Esophagus squamous epithelium (tissue), 5 donors: ENCODE data around the gene UPP2. TPM values are rescaled to one million over a fixed set of nuclear protein-coding genes. Genes with fewer than 3 reads are reported as not detected.

Experiments
- DNase-seq: peaks from one replicate; lab custom pipeline; 2025; lab: John Stamatoyannopoulos, UW
- H3K27ac ChIP-seq, 4 donors: fragments of 200-600 bp; sonication (generic); one replicate each; pipeline ENCODE4 v1.5.1; 2016 to 2019; ENCODE audit warnings: mild to moderate bottlenecking in 1 of 4
- H3K27me3 ChIP-seq, 4 donors: fragments of 200-600 bp; sonication (generic); 1 replicate in 3 of 4; 2 replicates in 1 of 4; pipeline versions ENCODE4 v1.5.1 to v1.6.0; 2017 to 2021; ENCODE audit warnings: antibody characterized with exemption in 1 of 4
- H3K36me3 ChIP-seq, 3 donors: fragments of 200-600 bp; sonication (generic); one replicate each; pipeline ENCODE4 v1.5.1; 2016 to 2019
- H3K4me1 ChIP-seq, 3 donors: fragments of 200-600 bp; sonication (generic); one replicate each; pipeline ENCODE4 v1.5.1; 2017 to 2019
- H3K4me3 ChIP-seq, 4 donors: fragments of 200-600 bp; sonication (generic); 1 replicate in 3 of 4; 2 replicates in 1 of 4; pipeline ENCODE4 v1.5.1; 2016 to 2019; ENCODE audit warnings: mild to moderate bottlenecking in 2 of 4, moderate library complexity in 1 of 4
- H3K9me3 ChIP-seq, 3 donors: fragments of 200-600 bp; sonication (generic); one replicate each; pipeline ENCODE4 v1.5.1; 2016 to 2019
- POLR2A ChIP-seq, 4 donors: fragments of 450-650 bp; IDR thresholded peaks; one replicate each; pipeline ENCODE4 v1.6.1; 2017; ENCODE audit warnings: antibody characterized with exemption in 4 of 4, mild to moderate bottlenecking in 4 of 4, moderate library complexity in 3 of 4
- WGBS, 2 donors: methylation state at CpG; one replicate each; pipeline ENCODE4 v1.1.5; 2018; 5-methylcytosine and 5-hydroxymethylcytosine counted together
- intact Hi-C: fragments of 100-400 bp; cut with DNase I; formaldehyde crosslinking; loops from one replicate; pipeline ENCODE4 v1.15.0; 2022
- total RNA-seq, 4 donors: library from RNA; depleted of rRNA; stranded (reverse); fragments of >200 nt; gene quantifications; one replicate each; pipeline ENCODE4 v1.1.0, GENCODE V29; 2016
- TF ChIP-seq, protein P1 (sequence below), 6 experiments: fragments of 450-650 bp in 4 of 6; fragments of 200-600 bp in 2 of 6; sonication (generic) in 2 of 6; IDR thresholded peaks; one replicate each; pipeline ENCODE4 v1.5.1; 2016 to 2019; ENCODE audit warnings: antibody characterized with exemption in 6 of 6, mild to moderate bottlenecking in 4 of 6, moderate library complexity in 4 of 6
- donor health status: DM: yes; HTN: yes; CAD: no.

Gene UPP2
- total RNA-seq, 4 donors from 2014 or later, result not detected

DNA sequence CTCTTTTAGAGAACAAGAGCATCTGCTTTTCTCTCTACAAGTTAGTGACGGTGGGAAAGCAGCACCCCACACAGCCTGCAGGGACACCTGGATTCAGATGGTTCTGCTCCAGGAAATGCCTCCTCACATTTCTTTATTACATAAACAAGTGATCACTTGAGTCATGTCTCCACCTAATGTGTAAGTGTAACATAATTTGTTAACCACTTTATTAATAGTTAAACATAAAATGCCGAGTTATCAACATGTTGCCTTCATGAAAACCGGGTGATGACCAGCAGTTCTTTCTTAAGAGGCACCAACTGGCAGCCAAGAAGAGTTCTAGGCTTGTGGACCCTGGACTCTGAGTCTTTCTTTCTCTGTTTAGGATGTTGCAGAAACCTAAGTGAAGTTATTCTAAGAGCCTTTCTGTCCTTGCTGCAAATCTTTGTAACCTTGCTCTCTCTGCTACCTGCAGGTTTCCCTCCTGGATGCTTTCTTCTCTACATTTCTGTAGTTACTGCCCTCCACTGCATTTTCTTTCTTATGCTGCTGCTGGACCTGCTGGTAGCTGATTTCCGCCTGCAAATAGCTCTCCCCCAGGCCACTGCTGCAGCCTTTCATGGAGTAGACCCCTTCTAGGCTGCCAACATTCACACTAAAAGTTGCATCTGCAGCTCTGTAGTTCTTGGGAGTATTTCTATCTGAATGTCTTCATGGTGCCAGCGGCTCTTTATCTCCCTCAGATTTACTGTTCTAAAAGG lies 24.3 kb downstream of the UPP2 start:
- Histone ChIP-seq H3K36me3 (no peaks in the 10 kb centered on the region), H3K9me3 (no peaks in the 10 kb centered on the region), H3K27ac (no peak overlapping the region), H3K4me3 (no peak overlapping the region), H3K27me3 (no peaks in the 10 kb centered on the region), H3K4me1 (no peaks in the 10 kb centered on the region)
- TF ChIP-seq, protein P1, sequence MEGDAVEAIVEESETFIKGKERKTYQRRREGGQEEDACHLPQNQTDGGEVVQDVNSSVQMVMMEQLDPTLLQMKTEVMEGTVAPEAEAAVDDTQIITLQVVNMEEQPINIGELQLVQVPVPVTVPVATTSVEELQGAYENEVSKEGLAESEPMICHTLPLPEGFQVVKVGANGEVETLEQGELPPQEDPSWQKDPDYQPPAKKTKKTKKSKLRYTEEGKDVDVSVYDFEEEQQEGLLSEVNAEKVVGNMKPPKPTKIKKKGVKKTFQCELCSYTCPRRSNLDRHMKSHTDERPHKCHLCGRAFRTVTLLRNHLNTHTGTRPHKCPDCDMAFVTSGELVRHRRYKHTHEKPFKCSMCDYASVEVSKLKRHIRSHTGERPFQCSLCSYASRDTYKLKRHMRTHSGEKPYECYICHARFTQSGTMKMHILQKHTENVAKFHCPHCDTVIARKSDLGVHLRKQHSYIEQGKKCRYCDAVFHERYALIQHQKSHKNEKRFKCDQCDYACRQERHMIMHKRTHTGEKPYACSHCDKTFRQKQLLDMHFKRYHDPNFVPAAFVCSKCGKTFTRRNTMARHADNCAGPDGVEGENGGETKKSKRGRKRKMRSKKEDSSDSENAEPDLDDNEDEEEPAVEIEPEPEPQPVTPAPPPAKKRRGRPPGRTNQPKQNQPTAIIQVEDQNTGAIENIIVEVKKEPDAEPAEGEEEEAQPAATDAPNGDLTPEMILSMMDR (IDR thresholded peaks at IDR 0.05), result no peak
- TF ChIP-seq POLR2A (IDR thresholded peaks at IDR 0.05), result no peak
- no peak for DNase-seq
- WGBS, 2 donors, result 74 to 81% methylated on average over 5 of the region's 5 CpGs
- intact Hi-C loops, result no loop called here

DNA sequence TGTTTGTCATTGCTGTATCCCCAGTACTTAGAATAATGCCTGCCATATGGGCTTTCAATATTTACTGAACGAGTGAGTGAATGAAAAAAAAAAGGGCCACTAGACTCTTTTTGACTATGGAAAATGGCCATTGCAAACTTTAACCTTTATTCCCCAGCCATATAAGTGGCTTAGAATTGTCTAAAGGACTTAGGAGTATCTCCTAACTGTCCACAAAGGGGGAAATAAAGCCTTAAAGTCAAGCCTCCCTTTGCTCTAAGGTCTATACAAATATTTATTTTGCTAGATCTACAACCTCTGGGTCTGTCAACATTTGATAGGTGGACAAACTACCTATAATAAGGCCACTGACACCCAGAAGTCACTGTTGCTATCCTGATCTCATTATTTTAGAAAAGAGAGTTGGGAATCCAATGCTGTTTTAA lies 25.7 kb downstream of the UPP2 start:
- TF ChIP-seq, protein P1 (IDR thresholded peaks at IDR 0.05), result no peak
- TF ChIP-seq POLR2A (IDR thresholded peaks at IDR 0.05), result no peak
- DNase-seq, result no peak
- no peak overlapping the region for H3K4me3 ChIP-seq
- H3K27ac ChIP-seq, result no peak overlapping the region
- no peaks in the 10 kb centered on the region for H3K27me3 ChIP-seq
- intact Hi-C loops, result no loop called here
- no peaks in the 10 kb centered on the region for H3K4me1 ChIP-seq
- WGBS, 2 donors, result 61 to 65% methylated on average over 1 of the region's 1 CpG
- H3K9me3 ChIP-seq, result no peaks in the 10 kb centered on the region
- no peaks in the 10 kb centered on the region for H3K36me3 ChIP-seq

DNA sequence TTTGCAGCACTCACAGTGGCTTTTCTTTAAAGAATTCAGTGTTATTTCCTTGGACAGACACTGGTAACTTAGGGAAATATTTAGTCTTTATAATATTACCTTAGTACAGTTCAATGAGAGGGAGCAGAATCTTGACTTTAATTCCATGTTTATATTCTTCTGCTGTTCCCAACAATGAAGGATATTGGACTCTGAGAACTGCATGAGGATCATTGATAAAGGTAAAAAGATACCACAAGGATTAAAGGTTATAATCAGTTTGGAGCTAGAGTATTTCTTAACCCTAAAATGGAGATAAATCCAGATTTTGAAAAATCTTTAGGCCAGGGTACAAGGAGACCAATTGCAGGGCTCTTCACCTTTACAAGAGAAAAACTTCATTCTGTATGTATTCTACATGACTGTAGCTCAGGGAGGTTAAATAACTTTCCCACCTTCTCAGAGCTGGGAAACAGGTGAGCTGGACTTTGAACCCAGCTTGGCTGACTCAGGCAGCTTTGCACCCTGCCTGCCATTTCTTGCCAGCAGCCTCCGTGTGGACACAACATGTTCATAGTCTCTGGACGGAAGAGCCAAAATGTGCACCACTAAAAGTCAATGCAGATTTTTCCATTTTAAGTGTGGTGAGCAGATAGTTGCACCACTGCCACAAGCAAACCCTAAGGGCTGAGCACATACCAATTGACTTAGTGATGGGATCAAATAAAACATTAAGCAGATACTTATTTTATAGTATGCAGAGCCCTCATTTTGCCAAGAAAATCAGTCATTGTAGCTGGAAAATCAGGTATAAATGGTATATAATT lies 26.7 kb downstream of the UPP2 start:
- H3K4me1 ChIP-seq, result no peaks in the 10 kb centered on the region
- no peaks in the 10 kb centered on the region for H3K9me3 ChIP-seq
- no peaks in the 10 kb centered on the region for H3K27me3 ChIP-seq
- TF ChIP-seq, protein P1 (IDR thresholded peaks at IDR 0.05), result no peak
- TF ChIP-seq POLR2A (IDR thresholded peaks at IDR 0.05), result no peak
- WGBS, 2 donors, result 35 to 67% methylated on average over 2 of the region's 2 CpGs
- no peak overlapping the region for H3K4me3 ChIP-seq
- no peak overlapping the region for H3K27ac ChIP-seq
- H3K36me3 ChIP-seq, result no peaks in the 10 kb centered on the region
- intact Hi-C loops, result no loop called here
- DNase-seq, result no peak

DNA sequence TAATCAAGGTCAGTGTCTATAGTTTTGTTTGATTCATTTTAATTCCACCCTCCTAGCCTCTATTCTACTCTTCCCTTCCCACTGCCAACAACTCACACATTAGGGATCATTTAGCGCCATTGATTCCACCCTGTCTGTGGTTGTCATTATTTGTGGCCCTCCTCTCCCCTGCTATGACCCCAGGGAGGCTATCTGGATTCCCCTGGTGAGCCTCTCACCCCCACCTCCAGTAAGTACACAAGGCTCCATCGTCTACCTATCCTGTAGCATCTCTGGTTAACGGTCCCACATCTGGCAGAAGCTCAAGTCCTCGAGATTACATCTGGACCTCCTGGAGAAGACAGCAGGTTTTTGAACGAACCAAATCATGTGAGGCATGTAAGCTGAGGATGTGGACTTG lies 27.4 kb downstream of the UPP2 start:
- no peak overlapping the region for H3K27ac ChIP-seq
- no peak overlapping the region for H3K4me3 ChIP-seq
- no peaks in the 10 kb centered on the region for H3K36me3 ChIP-seq
- no peaks in the 10 kb centered on the region for H3K27me3 ChIP-seq
- intact Hi-C loops, result no loop called here
- 76 to 78% methylated on average over 4 to 5 of the region's 5 CpGs for WGBS, 2 donors
- DNase-seq, result no peak
- H3K4me1 ChIP-seq, result no peaks in the 10 kb centered on the region
- no peaks in the 10 kb centered on the region for H3K9me3 ChIP-seq
- no peak for TF ChIP-seq POLR2A (IDR thresholded peaks at IDR 0.05)
- TF ChIP-seq, protein P1 (IDR thresholded peaks at IDR 0.05), result no peak
